GM18867 (cell line): ENCODE results near the gene LGI1.

ENCODE experiments used
- ATAC-seq: cut with Tn5 transposase; IDR thresholded peaks from one replicate; pipeline ENCODE4 v1.9.1; 2021; ENCODE audit warnings: mild to moderate bottlenecking, moderate library complexity; ENCODE audit not compliant: unreplicated experiment

LGI1 gene

GRCh38 chr10:93844979-93845626 is 87.4 kb downstream of the LGI1 start:
- ATAC-seq = no peak
